ENCODE results near the gene PAPSS2.
"Not testable (repeated sequence)": the region's sequence is repeated elsewhere in the genome, so short reads cannot be mapped to it uniquely, and the experiment has no call there.

PAPSS2 gene

GRCh38 chr10:87659571-87660483 is at the start of gene PAPSS2:
PAPSS2 (plus strand) TSS chr10:87659878; CDS start chr10:87659982, 104 bp downstream.
- no peak for DNase-seq (ENCODE audit: low read depth, low spot score)
- no peak within 1 kb of the TSS for H3K27ac ChIP-seq
- no peaks in the 10 kb centered on the region for H3K9me3 ChIP-seq (ENCODE audit: low read depth, low read length)
- peak within 1 kb of the TSS; percentile 77 for H3K4me3 ChIP-seq
- H3K9ac ChIP-seq (ENCODE audit: insufficient read length) = peak within 1 kb of the TSS; percentile 37
- no peaks in the 10 kb centered on the region for H3K36me3 ChIP-seq (ENCODE audit: insufficient read depth, low read length)
- TF ChIP-seq FOXP2 (optimal IDR thresholded peaks at IDR 0.05; ENCODE audit: control extremely low read depth, extremely low read length, insufficient read depth) = no peak

DNA sequence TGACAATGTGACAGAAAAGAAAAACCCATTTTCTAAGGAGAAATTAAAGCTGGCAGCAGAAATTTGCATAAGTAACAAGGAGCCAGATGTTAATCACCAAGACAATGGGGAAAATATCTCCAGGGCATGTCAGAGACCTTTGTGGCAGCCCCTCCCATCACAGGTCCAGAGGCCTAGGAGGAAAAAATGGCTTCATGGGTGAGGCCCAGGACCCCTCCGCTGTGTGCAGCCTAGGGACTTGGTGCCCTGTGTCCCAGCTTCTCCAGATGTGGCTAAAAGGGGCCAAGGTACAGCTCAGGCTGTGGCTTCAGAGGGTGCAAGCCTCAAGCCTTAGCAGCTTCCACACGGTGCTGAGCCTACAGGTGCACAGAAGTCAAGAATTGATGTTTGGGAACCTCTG is 48.3 kb upstream of the PAPSS2 start:
- H3K4me3 ChIP-seq; H3K36me3 ChIP-seq (ENCODE audit: insufficient read depth, low read length); H3K9me3 ChIP-seq (ENCODE audit: low read depth, low read length); DNase-seq (ENCODE audit: low read depth, low spot score); H3K27ac ChIP-seq; H3K9ac ChIP-seq (ENCODE audit: insufficient read length): not testable (repeated sequence)

DNA sequence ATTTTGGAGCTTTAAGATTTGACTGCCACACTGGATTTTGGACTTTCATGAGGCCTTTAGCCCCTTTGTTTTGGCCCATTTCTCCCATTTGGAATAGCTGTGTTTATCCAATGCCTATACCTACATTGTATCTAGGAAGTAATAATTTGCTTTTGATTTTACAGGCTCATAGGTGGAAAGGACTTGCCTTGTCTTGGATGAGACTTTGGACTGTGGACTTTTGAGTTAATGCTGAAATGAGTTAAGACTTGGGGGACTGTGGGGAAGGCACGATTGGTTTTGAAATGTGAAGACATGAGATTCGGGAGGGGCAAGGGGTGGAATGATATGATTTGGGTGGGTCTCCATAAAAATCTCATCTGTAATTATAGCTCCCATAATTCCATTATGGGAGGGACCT is 47.6 kb upstream of the PAPSS2 start:
- H3K36me3 ChIP-seq (ENCODE audit: insufficient read depth, low read length) = no peaks in the 10 kb centered on the region
- no peak overlapping the region for H3K9ac ChIP-seq (ENCODE audit: insufficient read length)
- no peak for DNase-seq (ENCODE audit: low read depth, low spot score)
- no peaks in the 10 kb centered on the region for H3K9me3 ChIP-seq (ENCODE audit: low read depth, low read length)
- H3K27ac ChIP-seq = no peak overlapping the region
- H3K4me3 ChIP-seq = no peak overlapping the region
- TF ChIP-seq FOXP2 (optimal IDR thresholded peaks at IDR 0.05; ENCODE audit: control extremely low read depth, extremely low read length, insufficient read depth) (no peak), EZH2 (IDR thresholded peaks at IDR 0.05) (no peak), POLR2AphosphoS5 (IDR thresholded peaks at IDR 0.05; ENCODE audit: borderline replicate concordance, low read depth, low read length) (no peak)

DNA sequence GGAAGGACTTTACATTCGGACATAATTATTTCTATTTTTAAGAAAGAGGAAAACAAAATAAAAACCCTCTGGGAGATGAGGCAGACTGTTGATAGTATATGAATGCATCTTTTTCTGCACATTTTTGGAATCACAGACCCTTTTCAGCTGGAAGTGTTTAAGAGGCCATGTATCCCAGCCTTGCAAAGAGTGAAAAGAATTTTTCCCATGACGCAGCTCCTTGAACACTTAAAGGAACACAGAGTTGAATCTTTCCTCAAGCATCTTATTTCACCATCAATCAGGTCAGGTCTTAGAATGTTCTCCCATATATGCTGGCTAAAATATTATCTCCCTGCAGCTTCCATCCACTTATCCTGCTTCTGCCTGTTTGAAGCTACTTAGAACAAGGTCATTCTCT is 45.9 kb upstream of the PAPSS2 start:
- Histone ChIP-seq H3K9me3 (ENCODE audit: low read depth, low read length) (no peaks in the 10 kb centered on the region), H3K9ac (ENCODE audit: insufficient read length) (no peak overlapping the region), H3K4me3 (no peak overlapping the region), H3K27ac (no peak overlapping the region), H3K36me3 (ENCODE audit: insufficient read depth, low read length) (no peaks in the 10 kb centered on the region)
- no peak for TF ChIP-seq EZH2 (IDR thresholded peaks at IDR 0.05)
- no peak for TF ChIP-seq POLR2AphosphoS5 (IDR thresholded peaks at IDR 0.05; ENCODE audit: borderline replicate concordance, low read depth, low read length)
- TF ChIP-seq FOXP2 (optimal IDR thresholded peaks at IDR 0.05; ENCODE audit: control extremely low read depth, extremely low read length, insufficient read depth) = no peak
- no peak for DNase-seq (ENCODE audit: low read depth, low spot score)

DNA sequence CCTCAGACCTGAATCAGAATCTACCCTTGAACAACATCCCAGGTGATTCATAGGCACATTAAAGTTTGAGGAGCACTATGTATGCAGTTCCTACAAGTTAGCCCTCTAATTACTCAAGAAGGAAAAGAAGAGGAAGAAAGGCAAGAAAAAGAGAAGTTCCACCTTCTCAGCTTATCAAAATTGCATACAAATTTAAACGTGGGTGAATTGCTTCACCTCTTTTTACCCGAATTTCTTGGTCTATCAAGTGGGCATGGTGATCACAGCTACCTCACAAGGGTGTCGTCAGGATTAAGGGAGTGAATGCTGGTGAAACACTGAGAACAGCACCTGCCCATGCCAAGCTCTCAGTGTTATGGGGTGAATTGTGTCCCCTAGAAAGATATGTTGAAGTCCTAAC is 43.8 kb upstream of the PAPSS2 start:
- H3K9ac ChIP-seq (ENCODE audit: insufficient read length) = no peak overlapping the region
- no peak overlapping the region for H3K4me3 ChIP-seq
- no peak overlapping the region for H3K27ac ChIP-seq
- no peak for TF ChIP-seq POLR2AphosphoS5 (IDR thresholded peaks at IDR 0.05; ENCODE audit: borderline replicate concordance, low read depth, low read length)
- no peak for TF ChIP-seq EZH2 (IDR thresholded peaks at IDR 0.05)
- no peak for TF ChIP-seq FOXP2 (optimal IDR thresholded peaks at IDR 0.05; ENCODE audit: control extremely low read depth, extremely low read length, insufficient read depth)
- H3K9me3 ChIP-seq (ENCODE audit: low read depth, low read length) = no peaks in the 10 kb centered on the region
- no peaks in the 10 kb centered on the region for H3K36me3 ChIP-seq (ENCODE audit: insufficient read depth, low read length)
- no peak for DNase-seq (ENCODE audit: low read depth, low spot score)

- Histone ChIP-seq H3K4me3 (no peak overlapping the region), H3K27ac (no peak overlapping the region), H3K9ac (ENCODE audit: insufficient read length) (no peak overlapping the region), H3K9me3 (ENCODE audit: low read depth, low read length) (no peaks in the 10 kb centered on the region), H3K36me3 (ENCODE audit: insufficient read depth, low read length) (no peaks in the 10 kb centered on the region)
- no peak for DNase-seq (ENCODE audit: low read depth, low spot score)
- TF ChIP-seq FOXP2 (optimal IDR thresholded peaks at IDR 0.05; ENCODE audit: control extremely low read depth, extremely low read length, insufficient read depth) (no peak), POLR2AphosphoS5 (IDR thresholded peaks at IDR 0.05; ENCODE audit: borderline replicate concordance, low read depth, low read length) (no peak), EZH2 (IDR thresholded peaks at IDR 0.05) (no peak)
Observed at GRCh38 chr10:87617503-87617902, 42.2 kb upstream of the PAPSS2 start.

DNA sequence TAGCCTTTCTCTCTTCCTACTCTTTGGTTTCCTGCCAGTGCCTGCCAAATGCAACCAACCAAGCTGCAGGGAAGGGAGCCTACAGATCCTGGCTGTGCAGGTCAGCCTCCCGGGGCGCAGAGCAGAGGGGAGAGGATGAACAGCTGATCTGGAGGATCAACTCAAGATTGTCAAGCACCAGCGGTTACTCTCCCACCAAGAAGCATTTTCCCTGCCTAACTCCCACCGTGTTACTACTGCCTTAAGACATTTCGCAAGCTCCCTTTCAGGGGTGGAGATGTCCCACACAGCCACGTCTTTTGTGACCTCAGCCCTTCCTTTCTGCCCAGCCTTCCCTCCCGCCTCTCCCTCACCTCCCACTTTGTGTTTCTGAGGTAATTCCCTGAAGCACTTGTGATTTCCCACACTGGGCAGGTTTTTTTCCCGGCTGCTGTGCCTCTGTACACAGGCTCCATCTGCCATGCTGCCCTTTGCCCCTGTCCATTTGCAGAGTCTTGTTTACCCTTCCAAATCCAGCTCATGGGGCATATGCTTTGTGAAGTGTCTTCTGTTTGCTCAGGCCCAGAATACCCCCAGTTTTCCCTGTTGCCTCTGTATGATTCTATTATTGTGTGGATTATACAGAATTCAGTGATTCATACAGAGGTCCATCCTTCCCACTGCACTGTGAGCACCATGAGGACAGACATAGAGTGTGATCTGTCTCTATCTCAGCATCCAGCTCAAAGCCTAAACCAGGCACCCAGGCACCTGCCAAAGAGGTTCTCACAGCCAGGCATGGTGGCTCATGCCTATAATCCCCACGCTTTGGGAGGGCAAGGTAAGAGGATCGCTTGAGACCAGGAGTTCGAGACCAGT is 40.9 kb upstream of the PAPSS2 start:
- Histone ChIP-seq H3K4me3 (no peak overlapping the region), H3K9me3 (ENCODE audit: low read depth, low read length) (no peaks in the 10 kb centered on the region), H3K9ac (ENCODE audit: insufficient read length) (no peak overlapping the region), H3K36me3 (ENCODE audit: insufficient read depth, low read length) (no peaks in the 10 kb centered on the region), H3K27ac (no peak overlapping the region)
- TF ChIP-seq FOXP2 (optimal IDR thresholded peaks at IDR 0.05; ENCODE audit: control extremely low read depth, extremely low read length, insufficient read depth) = no peak
- no peak for TF ChIP-seq EZH2 (IDR thresholded peaks at IDR 0.05)
- TF ChIP-seq POLR2AphosphoS5 (IDR thresholded peaks at IDR 0.05; ENCODE audit: borderline replicate concordance, low read depth, low read length) = no peak
- no peak for DNase-seq (ENCODE audit: low read depth, low spot score)

- Histone ChIP-seq H3K9me3 (ENCODE audit: low read depth, low read length) (no peaks in the 10 kb centered on the region), H3K9ac (ENCODE audit: insufficient read length) (no peak overlapping the region), H3K36me3 (ENCODE audit: insufficient read depth, low read length) (no peaks in the 10 kb centered on the region), H3K27ac (no peak overlapping the region), H3K4me3 (no peak overlapping the region)
- no peak for DNase-seq (ENCODE audit: low read depth, low spot score)
- TF ChIP-seq EZH2 (IDR thresholded peaks at IDR 0.05) (no peak), FOXP2 (optimal IDR thresholded peaks at IDR 0.05; ENCODE audit: control extremely low read depth, extremely low read length, insufficient read depth) (no peak), POLR2AphosphoS5 (IDR thresholded peaks at IDR 0.05; ENCODE audit: borderline replicate concordance, low read depth, low read length) (no peak)
Observed at GRCh38 chr10:87619705-87620104, 40.0 kb upstream of the PAPSS2 start.

GRCh38 chr10:87621440-87621839 is 38.2 kb upstream of the PAPSS2 start:
- H3K36me3 ChIP-seq (ENCODE audit: insufficient read depth, low read length); H3K27ac ChIP-seq; H3K9ac ChIP-seq (ENCODE audit: insufficient read length); H3K4me3 ChIP-seq; DNase-seq (ENCODE audit: low read depth, low spot score); H3K9me3 ChIP-seq (ENCODE audit: low read depth, low read length): not testable (repeated sequence)

Data from SK-N-MC (cell line).